Measurements from ENCODE around the gene ADAMTSL4.
"Not testable (repeated sequence)": the region's sequence is repeated elsewhere in the genome, so short reads cannot be mapped to it uniquely, and the experiment has no call there.

ADAMTSL4 gene

GRCh38 chr1:150596095-150596892, 47.1 kb downstream of the ADAMTSL4 start:
- no peak for DNase-seq

GRCh38 chr1:150596976-150597375, 47.8 kb downstream of the ADAMTSL4 start:
- DNase-seq: no peak

- not testable (repeated sequence) for DNase-seq
These were observed 49.1 kb downstream of the ADAMTSL4 start for GRCh38 chr1:150598346-150598745.

GRCh38 chr1:150601540-150601939, 52.3 kb downstream of the ADAMTSL4 start:
- DNase-seq: no peak

- not testable (repeated sequence) for DNase-seq
These were observed 53.2 kb downstream of the ADAMTSL4 start for GRCh38 chr1:150602372-150602771.

GRCh38 chr1:150603711-150604110, 54.5 kb downstream of the ADAMTSL4 start:
- no peak for DNase-seq

- DNase-seq: no peak
These were observed 55.0 kb downstream of the ADAMTSL4 start for GRCh38 chr1:150604226-150604588.

- not testable (repeated sequence) for DNase-seq
These were observed 56.2 kb downstream of the ADAMTSL4 start for GRCh38 chr1:150605451-150605731.

GRCh38 chr1:150606463-150607142, 57.4 kb downstream of the ADAMTSL4 start:
- DNase-seq: no peak

GRCh38 chr1:150609732-150610131, 60.5 kb downstream of the ADAMTSL4 start:
- DNase-seq: no peak
